ENCODE data around the gene P2RX5. TPM values are rescaled to one million over a fixed set of nuclear protein-coding genes. Genes with fewer than 3 reads are reported as not detected.
"Not testable (repeated sequence)": the region's sequence is repeated elsewhere in the genome, so short reads cannot be mapped to it uniquely, and the experiment has no call there.

Gene P2RX5
- total and polyA plus RNA-seq, 5 donors from 2014 or later: 11.8 to 21.0 (median 16.4) TPM

DNA sequence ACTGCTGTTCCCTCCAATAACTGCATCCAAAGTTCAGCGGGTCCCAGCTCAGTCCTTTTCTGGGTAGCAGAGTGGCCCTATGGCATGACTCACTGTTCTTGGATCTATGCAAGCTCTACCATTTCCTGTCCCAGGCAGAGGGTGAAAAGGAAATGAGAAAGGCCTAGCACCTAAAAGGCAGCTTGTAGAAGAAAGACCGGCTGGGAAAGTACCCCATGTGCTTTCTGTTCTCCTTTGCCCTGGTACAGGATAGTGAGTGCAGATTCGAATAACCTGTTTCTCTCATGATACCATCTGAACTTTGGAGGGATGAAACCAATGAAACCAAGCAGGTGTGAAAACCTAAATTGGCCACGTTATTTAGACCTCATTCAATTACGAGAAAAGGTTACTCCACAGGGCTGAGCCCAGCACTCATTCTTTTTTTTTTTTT lies 15.0 kb upstream of the P2RX5 start:
- Histone ChIP-seq H3K36me3 (ENCODE audit: control insufficient read depth, insufficient read depth, low read length) (peaks cover 14% of the 10 kb centered on the region), H3K27me3 (ENCODE audit: control insufficient read depth, insufficient read depth, low read length) (no peaks in the 10 kb centered on the region), H3K4me1 (ENCODE audit: control insufficient read depth, insufficient read depth, low read length, poor library complexity, severe bottlenecking) (peaks cover 31% of the 10 kb centered on the region), H3K4me3 (ENCODE audit: low read depth, low read length) (peak overlapping the region; percentile 53), H3K9me3 (ENCODE audit: control insufficient read depth in 2 of 2, low read length in 2 of 2) (no peaks in the 10 kb centered on the region), H3K27ac (ENCODE audit: insufficient read depth, low read length, poor library complexity, severe bottlenecking) (peak overlapping the region; percentile 83)
- ATAC-seq (ENCODE audit: low read depth in 2 of 2) (peak; percentile 97 to 98), DNase-seq (peak; percentile 53 to 96 (median 76))
- H3K27me3 Mint-ChIP-seq: no peaks in the 10 kb centered on the region
- peaks cover 16% of the 10 kb centered on the region for H3K36me3 Mint-ChIP-seq
- peak overlapping the region; percentile 49 to 92 (median 86) for H3K27ac Mint-ChIP-seq
- H3K9me3 Mint-ChIP-seq: no peaks in the 10 kb centered on the region
- peaks cover 16 to 44% (median 33%) of the 10 kb centered on the region in 4 donors for H3K4me1 Mint-ChIP-seq
- H3K4me3 Mint-ChIP-seq: peak overlapping the region; percentile 72 to 83 (median 80)

DNA sequence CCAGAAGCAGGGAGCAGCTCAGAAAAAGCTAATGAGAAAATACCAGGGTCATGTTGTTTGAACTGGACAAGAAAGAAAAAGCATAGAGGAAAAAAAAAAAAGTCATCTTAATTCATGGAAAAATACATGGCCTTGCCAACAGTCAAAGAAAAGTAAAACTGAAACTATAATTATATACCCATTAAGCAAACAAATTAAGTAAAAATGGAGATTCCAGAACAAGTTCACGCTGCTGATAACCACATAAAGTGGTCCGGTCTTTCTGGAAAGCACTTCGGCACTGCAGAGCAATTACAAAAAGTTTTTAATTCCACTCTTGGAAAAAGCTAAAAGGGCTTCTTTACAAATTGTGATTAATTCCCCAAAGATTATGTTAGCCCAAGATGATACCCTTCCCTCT lies 12.4 kb upstream of the P2RX5 start:
- Mint-ChIP-seq H3K27me3 (no peaks in the 10 kb centered on the region), H3K4me3 (peak overlapping the region in 1 of 4 donors; percentile 43), H3K4me1 (peaks cover 15 to 39% (median 30%) of the 10 kb centered on the region in 4 donors), H3K9me3 (no peaks in the 10 kb centered on the region), H3K36me3 (peaks cover 9% of the 10 kb centered on the region), H3K27ac (peak overlapping the region in 2 of 3 donors; percentile 24 to 40)
- H3K4me3 ChIP-seq (ENCODE audit: low read depth, low read length): no peak overlapping the region
- no peaks in the 10 kb centered on the region for H3K9me3 ChIP-seq (ENCODE audit: control insufficient read depth in 2 of 2, low read length in 2 of 2)
- H3K27me3 ChIP-seq (ENCODE audit: control insufficient read depth, insufficient read depth, low read length): no peaks in the 10 kb centered on the region
- peaks cover 29% of the 10 kb centered on the region for H3K4me1 ChIP-seq (ENCODE audit: control insufficient read depth, insufficient read depth, low read length, poor library complexity, severe bottlenecking)
- ATAC-seq (ENCODE audit: low read depth in 2 of 2) (no peak), DNase-seq (no peak)
- no peaks in the 10 kb centered on the region for H3K36me3 ChIP-seq (ENCODE audit: control insufficient read depth, insufficient read depth, low read length)
- H3K27ac ChIP-seq (ENCODE audit: insufficient read depth, low read length, poor library complexity, severe bottlenecking): no peak overlapping the region

DNA sequence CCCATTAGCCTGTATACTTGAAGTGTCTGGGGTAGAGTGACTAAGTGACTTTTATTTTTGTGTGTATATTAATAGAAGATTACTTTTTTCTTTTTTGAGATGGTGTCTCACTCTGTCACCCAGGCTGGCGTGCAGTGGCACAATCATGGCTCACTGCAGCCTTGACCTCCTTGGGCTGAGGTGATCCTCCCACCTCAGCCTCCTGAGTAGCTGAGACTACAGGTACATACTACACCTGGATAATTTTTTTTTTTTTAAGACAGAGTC lies 9.7 kb upstream of the P2RX5 start:
- H3K27me3 Mint-ChIP-seq; ATAC-seq (ENCODE audit: low read depth in 2 of 2): not testable (repeated sequence)

DNA sequence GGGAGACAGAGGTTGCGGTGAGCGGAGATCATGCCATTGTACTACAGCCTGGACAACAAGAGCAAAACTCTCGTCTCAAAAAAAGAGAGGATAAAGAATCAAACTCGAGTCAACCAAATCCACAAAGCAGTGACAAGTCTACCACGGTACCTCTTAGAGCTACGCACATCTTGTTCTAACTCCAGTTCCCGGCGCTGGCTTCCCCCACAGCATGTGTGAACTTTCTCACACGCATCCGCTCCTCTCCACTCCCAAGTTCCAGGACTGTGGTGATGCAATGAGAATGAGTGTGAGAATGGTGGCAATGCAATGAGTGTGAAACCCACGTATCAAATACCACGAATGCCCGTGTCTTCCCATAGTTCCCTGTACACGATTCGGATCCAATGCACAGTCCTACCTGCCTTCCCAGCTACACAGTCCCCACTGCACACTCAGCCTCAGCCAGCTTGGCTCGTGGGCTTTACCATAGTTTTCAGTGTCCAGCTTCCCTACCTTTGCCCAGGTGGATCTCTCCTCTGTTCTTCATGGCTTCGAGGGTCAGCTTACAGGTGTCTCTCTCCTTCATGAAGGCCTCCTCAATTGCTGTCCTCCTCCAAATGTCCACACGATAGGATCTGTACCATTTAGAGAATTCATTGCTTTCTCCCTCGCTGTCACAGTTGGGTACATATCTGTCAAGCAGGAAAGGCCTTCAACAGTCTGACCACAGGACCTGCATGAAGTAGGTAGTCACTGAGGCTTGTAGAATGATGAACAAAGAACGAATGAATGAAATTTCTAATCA lies 9.2 kb upstream of the P2RX5 start:
- H3K27ac Mint-ChIP-seq: peak overlapping the region in 1 of 3 donors; percentile 45
- peaks cover 4 to 17% (median 11%) of the 10 kb centered on the region in 4 donors for H3K4me1 Mint-ChIP-seq
- peaks cover 3% of the 10 kb centered on the region for H3K4me1 ChIP-seq (ENCODE audit: control insufficient read depth, insufficient read depth, low read length, poor library complexity, severe bottlenecking)
- no peak overlapping the region for H3K27ac ChIP-seq (ENCODE audit: insufficient read depth, low read length, poor library complexity, severe bottlenecking)
- no peaks in the 10 kb centered on the region for H3K9me3 ChIP-seq (ENCODE audit: control insufficient read depth in 2 of 2, low read length in 2 of 2)
- no peak overlapping the region for H3K4me3 Mint-ChIP-seq
- H3K27me3 Mint-ChIP-seq: no peaks in the 10 kb centered on the region
- no peak for ATAC-seq (ENCODE audit: low read depth in 2 of 2)
- H3K27me3 ChIP-seq (ENCODE audit: control insufficient read depth, insufficient read depth, low read length): no peaks in the 10 kb centered on the region
- no peaks in the 10 kb centered on the region for H3K36me3 Mint-ChIP-seq
- H3K4me3 ChIP-seq (ENCODE audit: low read depth, low read length): no peak overlapping the region
- no peaks in the 10 kb centered on the region for H3K36me3 ChIP-seq (ENCODE audit: control insufficient read depth, insufficient read depth, low read length)
- DNase-seq: no peak
- H3K9me3 Mint-ChIP-seq: peaks cover 0 to 4% (median 0%) of the 10 kb centered on the region in 7 donors

More for the DNA sequence above, 9.7 kb upstream of the P2RX5 start:
- H3K9me3 Mint-ChIP-seq; H3K27me3 ChIP-seq (ENCODE audit: control insufficient read depth, insufficient read depth, low read length); DNase-seq; H3K4me3 Mint-ChIP-seq; H3K36me3 ChIP-seq (ENCODE audit: control insufficient read depth, insufficient read depth, low read length); H3K36me3 Mint-ChIP-seq; H3K9me3 ChIP-seq (ENCODE audit: control insufficient read depth in 2 of 2, low read length in 2 of 2); H3K4me1 ChIP-seq (ENCODE audit: control insufficient read depth, insufficient read depth, low read length, poor library complexity, severe bottlenecking); H3K27ac ChIP-seq (ENCODE audit: insufficient read depth, low read length, poor library complexity, severe bottlenecking); H3K4me3 ChIP-seq (ENCODE audit: low read depth, low read length): not testable (repeated sequence)
- Mint-ChIP-seq H3K27ac (peak overlapping the region in 1 of 3 donors; percentile 45), H3K4me1 (peaks cover 5 to 20% (median 14%) of the 10 kb centered on the region in 4 donors)

DNA sequence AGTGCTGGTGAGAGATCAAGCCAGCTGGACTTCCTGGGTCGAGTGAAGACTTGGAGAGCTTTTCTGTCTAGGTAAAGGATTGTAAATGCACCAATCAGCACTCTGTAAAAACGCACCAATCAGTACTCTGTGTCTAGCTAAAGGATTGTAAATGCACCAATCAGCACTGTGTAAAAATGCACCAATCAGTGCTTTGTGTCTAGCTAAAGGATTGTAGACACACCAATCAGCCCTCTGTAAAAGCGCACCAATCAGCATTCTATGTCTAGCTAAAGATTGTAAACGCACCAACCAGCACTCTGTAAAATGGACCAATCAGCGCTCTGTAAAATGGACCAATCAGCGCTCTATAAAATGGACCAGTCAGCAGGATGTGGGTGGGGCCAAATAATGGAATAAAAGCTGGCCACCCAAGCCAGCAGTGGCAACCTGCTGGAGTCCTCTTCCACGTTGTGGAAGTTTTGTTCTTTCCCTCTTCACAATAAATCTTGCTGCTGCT lies 6.1 kb upstream of the P2RX5 start:
- H3K36me3 Mint-ChIP-seq; H3K4me1 ChIP-seq (ENCODE audit: control insufficient read depth, insufficient read depth, low read length, poor library complexity, severe bottlenecking); DNase-seq; ATAC-seq (ENCODE audit: low read depth in 2 of 2); H3K27me3 Mint-ChIP-seq; H3K36me3 ChIP-seq (ENCODE audit: control insufficient read depth, insufficient read depth, low read length); H3K9me3 Mint-ChIP-seq; H3K27ac ChIP-seq (ENCODE audit: insufficient read depth, low read length, poor library complexity, severe bottlenecking); H3K4me1 Mint-ChIP-seq; H3K9me3 ChIP-seq (ENCODE audit: control insufficient read depth in 2 of 2, low read length in 2 of 2); H3K4me3 Mint-ChIP-seq; H3K27me3 ChIP-seq (ENCODE audit: control insufficient read depth, insufficient read depth, low read length); H3K4me3 ChIP-seq (ENCODE audit: low read depth, low read length): not testable (repeated sequence)
- peak overlapping the region in 2 of 3 donors; percentile 11 to 44 for H3K27ac Mint-ChIP-seq

DNA sequence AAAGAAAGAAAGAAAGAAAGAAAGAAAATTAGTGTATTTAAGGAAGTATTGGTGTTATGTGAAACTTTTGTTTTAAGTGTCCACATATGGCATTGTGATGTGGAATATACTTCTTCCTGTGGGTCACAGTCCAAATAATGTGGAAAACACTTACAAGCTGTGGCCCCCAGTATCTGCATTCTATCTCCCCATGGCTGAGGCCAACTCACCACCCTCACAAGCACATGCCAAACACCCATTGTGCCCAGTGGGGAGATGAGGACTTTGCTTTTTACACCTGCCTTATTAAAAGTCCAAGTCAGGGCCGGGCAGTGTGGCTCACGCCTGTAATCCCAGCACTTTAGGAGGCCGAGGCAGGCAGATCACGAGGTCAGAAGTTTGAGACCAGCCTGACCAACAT lies 4.0 kb upstream of the P2RX5 start:
- H3K9me3 Mint-ChIP-seq: peaks cover 0 to 4% (median 0%) of the 10 kb centered on the region in 7 donors
- H3K27ac ChIP-seq (ENCODE audit: insufficient read depth, low read length, poor library complexity, severe bottlenecking): no peak overlapping the region
- H3K36me3 ChIP-seq (ENCODE audit: control insufficient read depth, insufficient read depth, low read length): no peaks in the 10 kb centered on the region
- no peaks in the 10 kb centered on the region for H3K27me3 ChIP-seq (ENCODE audit: control insufficient read depth, insufficient read depth, low read length)
- H3K4me1 Mint-ChIP-seq: peaks cover 0 to 12% (median 7%) of the 10 kb centered on the region in 4 donors
- no peaks in the 10 kb centered on the region for H3K36me3 Mint-ChIP-seq
- no peaks in the 10 kb centered on the region for H3K9me3 ChIP-seq (ENCODE audit: control insufficient read depth in 2 of 2, low read length in 2 of 2)
- no peak for DNase-seq
- no peak overlapping the region for H3K4me3 Mint-ChIP-seq
- H3K4me3 ChIP-seq (ENCODE audit: low read depth, low read length): no peak overlapping the region
- no peaks in the 10 kb centered on the region for H3K27me3 Mint-ChIP-seq
- ATAC-seq (ENCODE audit: low read depth in 2 of 2): no peak
- H3K4me1 ChIP-seq (ENCODE audit: control insufficient read depth, insufficient read depth, low read length, poor library complexity, severe bottlenecking): peaks cover 14% of the 10 kb centered on the region
- no peak overlapping the region for H3K27ac Mint-ChIP-seq

DNA sequence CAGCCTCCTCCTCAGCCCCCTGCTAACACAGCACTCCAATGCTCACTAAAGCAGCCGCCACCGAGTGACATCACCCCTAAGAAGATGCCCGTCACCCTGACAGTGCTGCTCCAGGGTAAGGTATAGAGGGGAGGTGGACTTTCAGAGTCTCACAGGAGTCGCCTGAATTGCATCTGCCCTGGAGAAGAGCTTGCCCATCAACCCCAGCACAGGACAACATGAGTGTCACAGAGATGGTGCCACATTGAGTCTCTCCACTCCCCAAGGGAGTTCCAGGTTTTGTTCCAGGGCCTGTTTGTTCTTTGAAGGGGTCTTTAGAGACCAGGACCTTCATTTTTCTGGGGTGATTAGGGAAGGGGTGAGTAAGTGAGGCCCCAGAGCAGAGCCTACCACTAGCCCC lies 2.2 kb upstream of the P2RX5 start:
- Mint-ChIP-seq H3K27me3 (peaks cover 3% of the 10 kb centered on the region), H3K9me3 (peaks cover 0 to 4% (median 0%) of the 10 kb centered on the region in 7 donors), H3K27ac (no peak overlapping the region), H3K36me3 (no peaks in the 10 kb centered on the region), H3K4me3 (peak overlapping the region in 2 of 4 donors; percentile 52 to 81), H3K4me1 (peaks cover 0 to 27% (median 15%) of the 10 kb centered on the region in 4 donors)
- DNase-seq: no peak
- no peak for ATAC-seq (ENCODE audit: low read depth in 2 of 2)
- Histone ChIP-seq H3K9me3 (ENCODE audit: control insufficient read depth in 2 of 2, low read length in 2 of 2) (no peaks in the 10 kb centered on the region), H3K36me3 (ENCODE audit: control insufficient read depth, insufficient read depth, low read length) (no peaks in the 10 kb centered on the region), H3K27ac (ENCODE audit: insufficient read depth, low read length, poor library complexity, severe bottlenecking) (no peak overlapping the region), H3K27me3 (ENCODE audit: control insufficient read depth, insufficient read depth, low read length) (no peaks in the 10 kb centered on the region), H3K4me1 (ENCODE audit: control insufficient read depth, insufficient read depth, low read length, poor library complexity, severe bottlenecking) (peaks cover 21% of the 10 kb centered on the region), H3K4me3 (ENCODE audit: low read depth, low read length) (no peak overlapping the region)

DNA sequence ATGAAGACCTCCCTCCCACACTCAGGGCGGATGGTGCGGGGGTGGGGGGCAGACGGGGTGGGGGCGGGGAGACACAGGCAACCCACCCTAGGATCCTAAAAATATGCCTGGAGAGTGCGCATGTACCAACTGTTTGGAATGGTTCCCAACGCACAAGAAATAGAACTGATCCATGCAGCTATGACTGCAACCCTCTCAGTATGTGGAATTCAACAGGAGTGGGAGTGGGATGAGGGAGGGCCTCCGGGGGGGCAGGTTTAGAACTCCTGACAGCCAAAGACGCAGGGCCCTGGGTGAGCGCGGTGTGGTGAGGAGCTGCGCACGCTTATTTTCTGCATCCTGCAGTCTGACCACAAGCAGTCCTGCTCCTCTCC lies 1.1 kb upstream of the P2RX5 start:
- Mint-ChIP-seq H3K4me3 (peak overlapping the region in 3 of 4 donors; percentile 81 to 88 (median 84)), H3K4me1 (peaks cover 0 to 36% (median 14%) of the 10 kb centered on the region in 4 donors), H3K36me3 (no peaks in the 10 kb centered on the region), H3K9me3 (no peaks in the 10 kb centered on the region), H3K27me3 (peaks cover 6% of the 10 kb centered on the region), H3K27ac (no peak overlapping the region)
- H3K4me1 ChIP-seq (ENCODE audit: control insufficient read depth, insufficient read depth, low read length, poor library complexity, severe bottlenecking): peaks cover 21% of the 10 kb centered on the region
- no peaks in the 10 kb centered on the region for H3K9me3 ChIP-seq (ENCODE audit: control insufficient read depth in 2 of 2, low read length in 2 of 2)
- H3K27me3 ChIP-seq (ENCODE audit: control insufficient read depth, insufficient read depth, low read length): no peaks in the 10 kb centered on the region
- ATAC-seq (ENCODE audit: low read depth in 2 of 2) (no peak), DNase-seq (no peak)
- H3K27ac ChIP-seq (ENCODE audit: insufficient read depth, low read length, poor library complexity, severe bottlenecking): no peak overlapping the region
- H3K4me3 ChIP-seq (ENCODE audit: low read depth, low read length): no peak overlapping the region
- no peaks in the 10 kb centered on the region for H3K36me3 ChIP-seq (ENCODE audit: control insufficient read depth, insufficient read depth, low read length)
